Tibial nerve (tissue), 4 donors: ENCODE results near the gene CCDC188.

Experiments
- EP300 ChIP-seq, 2 donors: sonication (generic); formaldehyde crosslinking; IDR thresholded peaks; one replicate each; pipeline ENCODE4 v1.6.1; 2017; ENCODE audit warnings: antibody characterized with exemption in 2 of 2, mild to moderate bottlenecking in 1 of 2
- POLR2A ChIP-seq, 2 donors: fragments of 450-650 bp; IDR thresholded peaks; one replicate each; pipeline ENCODE4 v1.6.1; 2017; ENCODE audit warnings: antibody characterized with exemption in 2 of 2, mild to moderate bottlenecking in 2 of 2, moderate library complexity in 2 of 2
- TF ChIP-seq, protein P1 (sequence below), 5 experiments: fragments of 200-600 bp in 3 of 5; fragments of 450-650 bp in 2 of 5; sonication (generic) in 3 of 5; IDR thresholded peaks; one replicate each; pipeline ENCODE4 v1.5.1; 2016 to 2019; ENCODE audit warnings: antibody characterized with exemption in 5 of 5, mild to moderate bottlenecking in 3 of 5, moderate library complexity in 2 of 5

DNA sequence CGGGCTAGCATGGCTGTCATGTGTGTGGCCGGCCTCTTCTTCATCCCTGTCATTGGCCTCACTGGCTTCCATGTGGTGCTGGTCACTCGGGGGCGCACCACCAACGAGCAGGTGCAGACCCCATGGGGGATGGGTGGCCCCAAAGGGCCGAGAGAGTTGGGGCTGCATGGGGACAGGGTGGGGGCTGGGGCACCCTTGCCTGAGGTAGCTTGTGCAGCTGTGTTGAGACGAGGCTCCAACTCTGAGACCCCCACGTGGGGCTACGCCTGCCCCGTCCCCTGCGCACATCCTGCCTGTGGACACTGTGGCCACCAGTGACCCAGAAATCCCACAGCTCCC is 10.8 kb downstream of the CCDC188 start:
- no peak for TF ChIP-seq POLR2A (IDR thresholded peaks at IDR 0.05)
- TF ChIP-seq, protein P1, sequence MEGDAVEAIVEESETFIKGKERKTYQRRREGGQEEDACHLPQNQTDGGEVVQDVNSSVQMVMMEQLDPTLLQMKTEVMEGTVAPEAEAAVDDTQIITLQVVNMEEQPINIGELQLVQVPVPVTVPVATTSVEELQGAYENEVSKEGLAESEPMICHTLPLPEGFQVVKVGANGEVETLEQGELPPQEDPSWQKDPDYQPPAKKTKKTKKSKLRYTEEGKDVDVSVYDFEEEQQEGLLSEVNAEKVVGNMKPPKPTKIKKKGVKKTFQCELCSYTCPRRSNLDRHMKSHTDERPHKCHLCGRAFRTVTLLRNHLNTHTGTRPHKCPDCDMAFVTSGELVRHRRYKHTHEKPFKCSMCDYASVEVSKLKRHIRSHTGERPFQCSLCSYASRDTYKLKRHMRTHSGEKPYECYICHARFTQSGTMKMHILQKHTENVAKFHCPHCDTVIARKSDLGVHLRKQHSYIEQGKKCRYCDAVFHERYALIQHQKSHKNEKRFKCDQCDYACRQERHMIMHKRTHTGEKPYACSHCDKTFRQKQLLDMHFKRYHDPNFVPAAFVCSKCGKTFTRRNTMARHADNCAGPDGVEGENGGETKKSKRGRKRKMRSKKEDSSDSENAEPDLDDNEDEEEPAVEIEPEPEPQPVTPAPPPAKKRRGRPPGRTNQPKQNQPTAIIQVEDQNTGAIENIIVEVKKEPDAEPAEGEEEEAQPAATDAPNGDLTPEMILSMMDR (IDR thresholded peaks at IDR 0.05): no peak
- TF ChIP-seq EP300 (IDR thresholded peaks at IDR 0.05): no peak
